GM23338 (cell line): ENCODE measurements around the gene BECN2. TPM values are rescaled to one million over a fixed set of nuclear protein-coding genes. Genes with fewer than 3 reads are reported as not detected.

Source experiments
- ATAC-seq: fragments of 200-7000 bp; cut with Tn5 transposase; 3 replicates; pipeline ENCODE4 v1.9.1; 2020
- DNase-seq: peaks from one replicate; pipeline ENCODE4 v3.0.0-alpha.2; 2015; ENCODE audit warnings: low spot score
- H2AFZ ChIP-seq: fragments of 200-600 bp; sonication (generic); 2 replicates; pipeline ENCODE4 v1.8.0; 2016; ENCODE audit warnings: antibody characterized with exemption, mild to moderate bottlenecking, moderate library complexity
- H3F3A ChIP-seq: fragments of 200-600 bp; sonication (generic); replicated peaks from 2 replicates; pipeline ENCODE4 v1.8.0; 2017; ENCODE audit warnings: antibody characterized with exemption, mixed run types, low read depth
- H3K27ac ChIP-seq: fragments of 200-600 bp; sonication (generic); 2 replicates; pipeline ENCODE4 v1.6.1; 2016; ENCODE audit warnings: low read depth
- H3K27me3 ChIP-seq: fragments of 200-600 bp; sonication (generic); 2 replicates; pipeline ENCODE4 v1.8.0; 2016; ENCODE audit warnings: mild to moderate bottlenecking, mixed run types, moderate library complexity; ENCODE audit not compliant: insufficient read depth
- H3K36me3 ChIP-seq: fragments of 200-600 bp; sonication (generic); 2 replicates; pipeline ENCODE4 v1.8.0; 2016; ENCODE audit warnings: mild to moderate bottlenecking; ENCODE audit not compliant: insufficient read depth
- H3K4me1 ChIP-seq: fragments of 200-600 bp; sonication (generic); 2 replicates; pipeline ENCODE4 v1.8.0; 2016; ENCODE audit warnings: mild to moderate bottlenecking, moderate library complexity; ENCODE audit not compliant: insufficient read depth
- H3K4me2 ChIP-seq: fragments of 200-600 bp; sonication (generic); 2 replicates; pipeline ENCODE4 v1.7.1; 2017; ENCODE audit warnings: mixed run types
- H3K4me3 ChIP-seq: fragments of 200-600 bp; sonication (generic); 2 replicates; pipeline ENCODE4 v1.6.1; 2016; ENCODE audit warnings: mixed run types
- H3K79me2 ChIP-seq: fragments of 200-600 bp; sonication (generic); replicated peaks from 2 replicates; pipeline ENCODE4 v1.8.0; 2017; ENCODE audit warnings: mild to moderate bottlenecking; ENCODE audit not compliant: insufficient read depth
- H3K9me2 ChIP-seq: fragments of 200-600 bp; sonication (generic); 2 replicates; pipeline ENCODE4 v1.8.0; 2017; ENCODE audit not compliant: insufficient read depth
- H4K20me1 ChIP-seq: fragments of 200-600 bp; sonication (generic); replicated peaks from 2 replicates; pipeline ENCODE4 v1.8.0; 2017; ENCODE audit warnings: mild to moderate bottlenecking; ENCODE audit not compliant: insufficient read depth
- H3K27ac Mint-ChIP-seq: 2 replicates; pipeline ENCODE4 v1.8.0; 2020; ENCODE audit warnings: inconsistent platforms, mild to moderate bottlenecking, moderate library complexity, mixed read lengths
- H3K27me3 Mint-ChIP-seq: 3 replicates; pipeline ENCODE4 v1.8.0; 2022; ENCODE audit warnings: low read depth, mild to moderate bottlenecking, moderate library complexity, mixed read lengths, inconsistent platforms; ENCODE audit not compliant: insufficient read depth, poor library complexity
- H3K36me3 Mint-ChIP-seq: 3 replicates; pipeline ENCODE4 v1.8.0; 2021; ENCODE audit warnings: low read depth, mild to moderate bottlenecking, inconsistent platforms, moderate library complexity, mixed read lengths
- H3K4me1 Mint-ChIP-seq: 3 replicates; pipeline ENCODE4 v1.8.0; 2020; ENCODE audit warnings: mild to moderate bottlenecking, inconsistent platforms, mixed read lengths
- H3K4me3 Mint-ChIP-seq: 3 replicates; pipeline ENCODE4 v1.8.0; 2021; ENCODE audit warnings: moderate library complexity, mild to moderate bottlenecking, inconsistent platforms, mixed read lengths
- H3K9me3 Mint-ChIP-seq: 3 replicates; pipeline ENCODE4 v1.8.0; 2020; ENCODE audit warnings: moderate library complexity, mild to moderate bottlenecking, inconsistent platforms, mixed read lengths
- CREB1 ChIP-seq: fragments of 250-450 bp; sonication (Bioruptor Pico); IDR thresholded peaks from 2 replicates; pipeline ENCODE4 v1.5.0; 2020; ENCODE audit warnings: low read depth, mild to moderate bottlenecking, moderate library complexity
- CTCF ChIP-seq, 2 experiments: fragments of 200-600 bp in 1 of 2; sonication (generic) in 1 of 2; conservative IDR thresholded peaks; 2 replicates each; pipeline versions ENCODE4 v1.5.1 to v1.6.1; 2016 to 2017; ENCODE audit warnings: antibody characterized with exemption in 2 of 2, low read depth in 2 of 2, mild to moderate bottlenecking in 2 of 2, moderate library complexity in 1 of 2
- ETS1 ChIP-seq: IDR thresholded peaks from 2 replicates; pipeline ENCODE4 v1.6.1; 2016; ENCODE audit warnings: antibody characterized with exemption
- EZH2 ChIP-seq: fragments of 200-600 bp; sonication (generic); IDR thresholded peaks from one replicate; pipeline ENCODE4 v1.8.0; 2017; ENCODE audit warnings: antibody characterized with exemption, mild to moderate bottlenecking, low read depth; ENCODE audit not compliant: unreplicated experiment
- EZH2phosphoT487 ChIP-seq: fragments of 200-600 bp; sonication (generic); IDR thresholded peaks from one replicate; pipeline ENCODE4 v1.8.1; 2018; ENCODE audit warnings: antibody characterized with exemption; ENCODE audit not compliant: unreplicated experiment
- JUNB ChIP-seq: IDR thresholded peaks from one replicate; pipeline ENCODE4 v1.6.1; 2016; ENCODE audit warnings: antibody characterized with exemption; ENCODE audit not compliant: unreplicated experiment
- NANOG ChIP-seq: IDR thresholded peaks from 2 replicates; pipeline ENCODE4 v1.6.1; 2016; ENCODE audit warnings: antibody characterized with exemption, borderline replicate concordance
- POLR2AphosphoS5 ChIP-seq: IDR thresholded peaks from 2 replicates; pipeline ENCODE4 v1.6.1; 2016; ENCODE audit warnings: antibody characterized with exemption, low read depth
- REST ChIP-seq: IDR thresholded peaks from one replicate; pipeline ENCODE4 v1.6.1; 2018; ENCODE audit warnings: antibody characterized with exemption; ENCODE audit not compliant: unreplicated experiment
- STAT1 ChIP-seq: IDR thresholded peaks from one replicate; pipeline ENCODE4 v1.6.1; 2016; ENCODE audit warnings: antibody characterized with exemption; ENCODE audit not compliant: unreplicated experiment
- ZNF114 ChIP-seq: fragments of 250-450 bp; sonication (Bioruptor Pico); IDR thresholded peaks from 2 replicates; pipeline ENCODE4 v1.5.0; 2020; ENCODE audit warnings: mild to moderate bottlenecking, moderate library complexity
- ZNF331 ChIP-seq: fragments of 250-450 bp; sonication (Bioruptor Pico); IDR thresholded peaks from 2 replicates; pipeline ENCODE4 v1.5.0; 2020; ENCODE audit warnings: low read depth, mild to moderate bottlenecking, moderate library complexity
- ZNF462 ChIP-seq: fragments of 250-450 bp; sonication (Bioruptor Pico); IDR thresholded peaks from 2 replicates; pipeline ENCODE4 v1.5.0; 2020; ENCODE audit warnings: mild to moderate bottlenecking, moderate library complexity
- polyA plus RNA-seq: library from polyadenylated mRNA; unstranded; fragments of >200 nt; fragmentation: Nextera tagmentation; extraction: Ambion mirVana; gene quantifications from 2 replicates; pipeline ENCODE4 v1.2.1, GENCODE V29; 2016
- total RNA-seq: library from RNA; depleted of rRNA; stranded (reverse); fragments of >200 nt; shearing (Covaris generic); gene quantifications from 2 replicates; pipeline ENCODE4 v1.2.3, GENCODE V29; 2014

BECN2 gene
- total and polyA plus RNA-seq, 2 experiments from 2014 or later, result not detected

- no peaks in the 10 kb centered on the region for H3K36me3 ChIP-seq
- Mint-ChIP-seq H3K36me3 (no peaks in the 10 kb centered on the region), H3K4me3 (no peak overlapping the region), H3K27ac (no peak overlapping the region), H3K27me3 (peaks cover 2% of the 10 kb centered on the region), H3K4me1 (no peaks in the 10 kb centered on the region; the same call in 2 of the 3 replicates), H3K9me3 (no peaks in the 10 kb centered on the region)
- no peak for TF ChIP-seq POLR2AphosphoS5
- TF ChIP-seq EZH2, result no peak
- TF ChIP-seq ETS1, result no peak
- no peak for TF ChIP-seq REST
- TF ChIP-seq JUNB, result no peak
- TF ChIP-seq EZH2phosphoT487, result no peak
- TF ChIP-seq ZNF331 (CRISPR knock-in tag), result no peak
- TF ChIP-seq STAT1, result no peak
- no peak for TF ChIP-seq ZNF114 (CRISPR knock-in tag)
- no peak for TF ChIP-seq CREB1 (CRISPR knock-in tag)
- no peak for TF ChIP-seq ZNF462 (CRISPR knock-in tag)
- TF ChIP-seq CTCF (conservative IDR thresholded peaks at IDR 0.05; ENCODE audit: low read depth in 2 of 2), result no peak
- no peak for TF ChIP-seq NANOG
- H4K20me1 ChIP-seq, result no peaks in the 10 kb centered on the region
- DNase-seq (no peak), ATAC-seq (no peak)
- H3K4me3 ChIP-seq, result no peak overlapping the region
- H3K9me2 ChIP-seq, result no peaks in the 10 kb centered on the region
- H3K27ac ChIP-seq, result no peak overlapping the region
- no peaks in the 10 kb centered on the region for H3K4me1 ChIP-seq
- no peaks in the 10 kb centered on the region for H3K79me2 ChIP-seq
- no peaks in the 10 kb centered on the region for H3F3A ChIP-seq
- no peaks in the 10 kb centered on the region for H3K27me3 ChIP-seq
- 0 out of 2 replicates have a peak overlapping the region, but pooled peaks have one; percentile 47 for H2AFZ ChIP-seq
- H3K4me2 ChIP-seq, result no peak overlapping the region
Observed at GRCh38 chr1:241979071-241979470, 21.5 kb downstream of the BECN2 start.
